Activated naive CD8-positive, alpha-beta T cell (primary cell): ENCODE results near the gene NBPF15.
A peak's percentile ranks its signal among the peaks of the same experiment; 100 is the strongest.
"Not testable (repeated sequence)": the region's sequence is repeated elsewhere in the genome, so short reads cannot be mapped to it uniquely, and the experiment has no call there.

ENCODE experiments used
- H3K27ac Mint-ChIP-seq: one replicate; pipeline ENCODE4 v1.8.0; 2021; ENCODE audit warnings: mixed read lengths
- H3K27me3 Mint-ChIP-seq: one replicate; pipeline ENCODE4 v1.8.0; 2021; ENCODE audit warnings: mixed read lengths
- H3K36me3 Mint-ChIP-seq: one replicate; pipeline ENCODE4 v1.8.0; 2021; ENCODE audit warnings: mixed read lengths
- H3K4me1 Mint-ChIP-seq: one replicate; pipeline ENCODE4 v1.8.0; 2021; ENCODE audit warnings: low read depth, mixed read lengths
- H3K4me3 Mint-ChIP-seq: one replicate; pipeline ENCODE4 v1.8.0; 2021; ENCODE audit warnings: mild to moderate bottlenecking, mixed read lengths
- H3K9me3 Mint-ChIP-seq: one replicate; pipeline ENCODE4 v1.8.0; 2021; ENCODE audit warnings: low read depth, mixed read lengths

Gene NBPF15

GRCh38 chr1:144412491-144413403, 48.7 kb downstream of the NBPF15 start:
- not testable (repeated sequence) for H3K9me3 Mint-ChIP-seq, H3K27me3 Mint-ChIP-seq, H3K36me3 Mint-ChIP-seq, H3K4me1 Mint-ChIP-seq
- Mint-ChIP-seq H3K27ac (peak overlapping the region; percentile 98), H3K4me3 (peak overlapping the region; percentile 95)

DNA sequence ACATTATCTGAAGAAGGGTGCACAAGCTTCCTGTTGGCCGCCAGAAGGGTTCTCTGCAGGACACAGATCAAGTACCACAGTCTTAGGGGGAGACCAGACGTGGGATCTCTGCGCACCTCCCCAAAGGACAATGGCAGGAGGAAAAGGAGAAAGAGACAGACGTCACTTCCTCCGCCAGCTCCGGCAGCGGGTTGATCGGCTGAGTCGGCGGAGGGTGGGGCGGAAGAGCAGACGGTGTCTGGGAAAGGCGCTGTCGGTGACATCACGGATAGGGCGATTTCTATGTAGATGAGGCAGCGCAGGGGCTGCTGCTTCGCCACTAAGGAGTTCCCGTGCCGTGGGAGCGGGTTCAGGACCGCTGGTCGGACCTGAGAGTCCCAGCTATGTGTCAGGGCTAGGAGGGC, 49.4 kb downstream of the NBPF15 start:
- not testable (repeated sequence) for H3K27me3 Mint-ChIP-seq, H3K36me3 Mint-ChIP-seq, H3K4me1 Mint-ChIP-seq, H3K9me3 Mint-ChIP-seq
- Mint-ChIP-seq H3K4me3 (peak overlapping the region; percentile 95), H3K27ac (peak overlapping the region; percentile 98)

DNA sequence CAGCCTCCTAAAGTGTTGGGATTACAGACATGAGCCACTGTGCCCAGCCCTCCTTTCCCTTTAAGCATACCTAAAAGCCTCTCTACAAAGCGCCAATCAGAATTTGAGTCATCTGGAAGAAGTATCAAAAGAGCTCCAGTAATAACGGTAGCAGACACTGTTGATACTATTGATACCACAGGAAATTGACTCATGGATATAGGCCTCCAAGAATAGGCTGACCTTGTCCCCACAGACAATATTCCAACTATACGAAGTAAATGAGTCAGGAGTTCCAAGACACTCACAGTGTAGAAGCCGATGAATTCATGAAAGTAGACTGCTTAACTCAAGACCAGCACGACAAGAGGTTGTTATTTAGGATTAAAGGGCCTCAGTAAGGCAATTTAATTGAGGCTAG, 58.7 kb downstream of the NBPF15 start:
- not testable (repeated sequence) for H3K4me3 Mint-ChIP-seq

DNA sequence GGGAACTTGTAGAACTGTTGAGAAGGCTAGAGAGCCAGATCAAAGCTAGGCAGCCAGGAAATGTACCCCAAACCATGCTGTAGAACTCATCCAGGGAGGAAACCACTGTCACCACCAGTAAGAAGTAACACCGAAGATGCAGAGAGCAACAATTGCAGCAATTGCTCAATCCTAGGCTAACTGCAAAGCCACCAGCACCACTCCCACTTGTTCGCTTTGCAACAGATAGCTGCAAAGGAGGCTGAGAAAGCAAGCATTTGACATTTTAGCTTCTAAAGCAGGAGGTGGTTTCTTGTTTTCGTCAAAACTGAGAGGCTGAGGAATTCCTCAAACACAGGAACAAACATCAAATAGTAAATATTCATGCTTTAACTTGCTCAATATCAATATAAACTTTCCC, 89.8 kb downstream of the NBPF15 start:
- not testable (repeated sequence) for H3K27ac Mint-ChIP-seq, H3K9me3 Mint-ChIP-seq, H3K4me3 Mint-ChIP-seq, H3K36me3 Mint-ChIP-seq, H3K4me1 Mint-ChIP-seq, H3K27me3 Mint-ChIP-seq

More for the DNA sequence above, 58.7 kb downstream of the NBPF15 start:
- not testable (repeated sequence) for H3K36me3 Mint-ChIP-seq, H3K4me1 Mint-ChIP-seq, H3K27ac Mint-ChIP-seq, H3K27me3 Mint-ChIP-seq, H3K9me3 Mint-ChIP-seq
